CD4-positive, alpha-beta T cell treated with Interferon alpha-2 for 1 hour (primary cell): Measurements from ENCODE around the gene KRTAP10-2.
"Not testable (repeated sequence)": the region's sequence is repeated elsewhere in the genome, so short reads cannot be mapped to it uniquely, and the experiment has no call there.

Experiments
- DNase-seq, 2 donors: peaks; one replicate each; pipeline ENCODE4 v3.0.0-alpha.2; 2020 to 2022

Gene KRTAP10-2

GRCh38 chr21:44564886-44565598 is 13.7 kb upstream of the KRTAP10-2 start:
- DNase-seq = no peak

GRCh38 chr21:44564099-44564498 is 12.8 kb upstream of the KRTAP10-2 start:
- DNase-seq = no peak

DNA sequence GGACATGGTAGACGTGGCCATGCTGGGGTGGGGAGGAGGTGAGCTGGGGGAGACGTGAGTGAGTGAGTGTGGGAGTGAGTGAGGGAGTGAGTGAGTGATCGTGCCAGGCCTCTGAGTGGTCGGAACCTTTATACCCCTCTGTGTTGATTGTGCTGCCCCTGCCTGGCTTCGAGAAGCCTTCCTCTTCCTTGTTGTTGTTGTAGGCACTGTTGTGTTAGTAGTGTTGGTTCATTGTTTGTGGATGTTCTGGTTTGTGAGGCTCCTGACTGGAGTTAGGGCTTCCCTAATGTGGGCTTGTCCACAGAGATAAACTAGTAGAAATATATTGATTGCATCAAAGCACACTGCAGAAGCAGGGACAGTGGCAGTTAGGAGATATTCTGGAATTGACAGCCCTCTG is 7.4 kb upstream of the KRTAP10-2 start, which contains the start of gene KRTAP10-3:
TSS of gene KRTAP10-3 (minus strand) at position 101 of the 400 bp plus-strand sequence. CDS start at position 21, 80 bp downstream.
- DNase-seq = no peak

GRCh38 chr21:44558329-44558675 is 7.0 kb upstream of the KRTAP10-2 start:
- not testable (repeated sequence) for DNase-seq

DNA sequence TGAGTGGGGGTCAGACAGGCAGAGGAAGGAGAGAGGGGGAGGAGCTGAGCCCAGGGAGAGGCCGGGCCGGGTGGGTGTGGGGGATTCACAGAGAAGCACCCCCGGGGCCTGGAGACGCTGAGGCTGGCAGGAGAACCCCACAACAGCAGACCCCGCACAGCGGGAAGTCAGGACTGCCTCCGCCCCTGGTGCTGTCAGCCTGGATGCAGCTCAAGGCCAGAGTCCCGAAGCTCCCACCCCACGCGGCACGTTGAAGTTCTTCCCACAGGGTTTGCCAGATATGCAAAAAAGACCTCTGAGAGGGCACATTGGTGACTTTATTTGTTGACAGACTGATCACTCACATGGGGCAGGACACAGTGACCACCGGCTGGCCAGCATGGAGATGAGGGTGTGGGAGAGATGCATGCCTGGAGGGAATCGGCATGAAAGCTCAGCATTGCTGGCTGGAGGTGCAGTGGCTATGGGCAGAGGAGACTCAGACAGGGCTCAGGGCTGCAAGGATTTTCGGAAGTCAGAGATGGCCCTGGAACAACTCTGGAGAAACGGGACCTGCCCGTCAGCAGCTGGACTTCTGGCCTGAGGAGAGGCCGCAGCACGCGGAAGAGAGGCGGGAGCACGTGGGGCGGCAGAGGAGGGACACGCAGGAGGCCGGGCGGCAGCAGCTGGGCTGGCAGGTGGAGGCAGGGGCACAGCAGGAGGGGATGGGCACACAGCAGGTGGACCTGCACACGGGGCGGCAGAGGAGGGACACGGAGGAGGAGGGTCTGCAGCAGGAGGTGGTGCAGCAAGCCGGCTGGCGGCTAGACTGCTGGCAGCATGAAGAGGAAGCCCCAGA is 6.4 kb upstream of the KRTAP10-2 start:
- DNase-seq = no peak

DNA sequence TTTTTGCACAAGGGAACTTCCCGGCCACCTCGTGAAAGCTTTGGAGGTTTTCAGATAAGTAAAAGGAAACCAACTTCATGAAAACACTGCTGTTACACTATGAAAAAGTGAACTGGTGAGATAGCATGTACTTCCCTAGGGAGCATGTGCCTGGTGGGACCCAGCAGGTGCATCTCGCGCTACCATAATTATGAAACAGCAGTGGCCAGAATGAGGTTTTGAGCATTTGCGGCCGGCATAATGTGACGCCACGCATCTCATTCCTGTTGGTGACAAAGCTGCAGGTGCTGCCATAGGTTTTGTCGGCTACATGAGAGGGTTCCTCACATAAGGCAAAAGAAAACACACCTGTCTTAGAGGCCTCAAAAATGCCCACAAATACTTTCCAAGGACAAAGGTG is 5.6 kb upstream of the KRTAP10-2 start:
- no peak for DNase-seq

GRCh38 chr21:44555200-44555875 is 4.0 kb upstream of the KRTAP10-2 start:
- DNase-seq = no peak

- DNase-seq = no peak
Measured at GRCh38 chr21:44552681-44553080, 1.4 kb upstream of the KRTAP10-2 start.

GRCh38 chr21:44552136-44552535 is 831 bp upstream of the KRTAP10-2 start:
- DNase-seq = no peak

- no peak for DNase-seq
Measured at GRCh38 chr21:44550807-44551206, 498 bp downstream of the KRTAP10-2 start.

DNA sequence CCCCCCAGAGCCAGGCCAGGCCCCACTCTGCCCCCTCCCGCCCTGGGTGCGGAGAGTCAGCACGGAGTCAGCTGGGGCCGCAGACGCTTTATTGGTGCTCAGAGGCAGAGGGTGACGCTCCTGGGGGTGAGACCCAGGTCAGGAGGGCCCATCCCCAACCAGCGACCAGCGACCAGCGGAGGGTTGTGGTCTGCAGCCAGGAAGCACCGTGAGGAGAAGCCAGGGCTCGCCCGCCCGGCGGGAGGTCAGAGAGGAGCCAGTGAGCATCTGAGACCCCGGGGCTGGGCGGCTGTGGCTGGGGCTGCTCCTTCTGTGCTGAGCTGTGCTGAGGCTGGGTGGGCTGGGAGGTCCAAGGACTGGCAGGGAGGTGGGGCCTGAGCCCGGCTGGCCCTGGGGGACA is 1.0 kb downstream of the KRTAP10-2 start:
- not testable (repeated sequence) for DNase-seq

DNA sequence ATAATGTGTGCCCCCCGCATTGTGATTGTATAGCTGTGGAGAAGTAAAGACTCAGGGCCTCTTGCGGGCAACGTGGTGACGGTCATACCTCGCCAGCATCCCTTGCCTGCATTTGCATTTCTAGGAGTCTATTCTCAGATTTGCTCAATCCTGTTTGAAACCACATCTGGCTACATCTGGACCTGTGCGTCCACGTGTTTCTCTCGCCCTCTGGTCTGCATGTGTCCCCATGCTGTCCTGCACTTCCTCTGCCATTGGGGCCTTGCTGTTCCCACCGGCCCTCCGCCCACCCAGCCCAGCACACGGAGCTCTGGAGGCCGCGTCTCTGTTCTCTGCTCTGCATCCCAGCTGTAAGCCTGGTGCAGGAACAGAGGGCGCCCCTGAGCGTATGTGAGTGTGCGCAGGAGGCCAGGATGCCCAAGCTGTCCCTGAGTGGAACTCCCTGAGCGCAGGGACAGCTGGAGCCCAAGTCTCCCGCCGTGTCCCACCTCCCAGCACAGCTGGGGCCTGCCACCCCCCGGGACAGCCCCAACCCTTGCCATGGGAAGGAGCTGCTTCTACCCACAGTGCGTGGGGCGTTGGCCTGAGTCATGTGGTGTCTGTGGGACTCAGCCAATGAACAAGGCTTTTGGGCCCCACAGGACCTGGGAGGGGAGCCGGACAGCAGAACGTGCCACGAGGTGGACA is 1.6 kb downstream of the KRTAP10-2 start:
- DNase-seq = no peak

GRCh38 chr21:44548922-44549321 is 2.4 kb downstream of the KRTAP10-2 start:
- no peak for DNase-seq

DNA sequence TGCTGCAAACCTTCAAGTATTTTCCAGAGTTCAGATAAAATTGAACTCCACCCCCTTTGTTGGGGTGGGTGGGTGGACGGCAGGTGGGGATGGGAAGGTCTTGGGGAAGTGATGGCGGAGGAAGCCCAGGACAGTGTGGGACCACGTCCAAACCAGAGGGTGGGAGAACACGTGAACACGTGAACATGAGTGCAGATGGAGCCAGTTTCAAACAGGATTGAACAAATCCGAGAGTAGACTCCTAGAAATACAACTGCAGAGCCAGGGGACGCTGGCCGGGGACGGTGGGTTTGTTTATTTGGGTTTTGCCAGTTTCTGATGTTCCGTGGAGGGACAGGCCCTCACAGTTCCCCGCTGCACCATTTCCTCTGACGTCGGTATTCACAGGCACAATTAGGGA is 2.9 kb downstream of the KRTAP10-2 start:
- no peak for DNase-seq

- DNase-seq = peak in 1 of 2 donors; percentile 54
Measured at GRCh38 chr21:44547656-44548331, 3.5 kb downstream of the KRTAP10-2 start.

DNA sequence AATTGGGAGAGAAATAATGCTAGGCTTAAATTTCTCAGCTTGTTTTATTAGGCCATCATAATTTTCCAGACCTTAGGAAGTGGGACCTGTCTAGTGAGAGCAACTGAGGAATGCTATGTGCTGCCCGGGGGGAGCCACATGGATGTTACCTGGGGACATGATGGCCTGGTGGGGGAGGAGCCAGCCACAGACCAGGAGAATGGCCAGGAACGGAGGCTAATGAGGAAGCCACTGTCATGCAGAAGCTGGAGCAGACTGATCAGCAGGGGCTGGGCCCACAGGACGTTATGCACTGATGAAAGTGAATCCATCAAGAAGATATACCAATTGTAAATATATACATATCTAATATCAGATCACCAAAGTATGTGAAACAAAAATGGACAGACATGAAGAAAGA is 6.7 kb downstream of the KRTAP10-2 start:
- DNase-seq = no peak

DNA sequence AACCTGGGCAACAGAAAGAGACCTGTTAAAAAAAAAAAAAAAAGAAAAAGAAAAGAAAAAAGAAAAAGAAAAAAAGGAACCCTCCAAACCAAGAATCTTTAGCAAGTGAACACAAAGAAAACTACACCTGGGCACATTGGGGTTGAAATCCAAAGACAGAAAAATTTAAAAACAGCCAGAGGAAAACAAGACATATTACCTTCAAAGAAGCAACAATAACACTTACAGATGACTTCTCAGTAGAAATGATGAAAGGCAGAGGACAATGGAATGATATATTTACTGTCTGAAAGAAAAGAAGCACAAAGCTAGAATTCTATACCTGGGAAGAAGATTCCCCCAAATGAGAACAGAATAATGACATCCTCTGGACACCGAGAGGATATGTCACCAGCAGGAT is 8.6 kb downstream of the KRTAP10-2 start:
- DNase-seq = no peak

DNA sequence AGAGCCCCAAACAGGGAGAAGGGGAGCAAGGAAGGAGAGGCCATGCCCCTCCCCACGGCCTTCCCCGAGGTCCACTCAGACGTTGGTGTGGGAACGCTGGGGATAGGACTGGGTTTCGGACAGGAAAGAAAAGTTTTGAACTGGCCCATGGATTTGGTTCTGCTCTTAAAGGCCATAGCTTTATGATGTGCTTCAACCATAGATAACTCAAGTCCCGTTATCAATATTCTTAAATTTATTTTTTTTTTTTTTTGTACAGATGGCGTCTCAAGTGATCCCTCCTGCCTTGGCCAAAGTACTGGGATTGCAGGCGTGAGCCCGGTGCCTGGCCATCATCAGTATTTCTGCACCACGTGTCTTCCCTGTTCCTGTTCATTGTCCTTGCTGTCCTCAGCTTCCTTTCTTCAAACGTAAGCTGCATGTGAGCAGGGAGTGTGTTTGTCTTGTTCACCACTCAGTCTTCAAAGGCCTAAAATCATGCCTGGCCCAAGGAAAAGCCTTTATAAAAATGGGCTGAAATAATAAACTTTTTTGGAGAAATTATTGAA is 10.5 kb downstream of the KRTAP10-2 start:
- no peak for DNase-seq

DNA sequence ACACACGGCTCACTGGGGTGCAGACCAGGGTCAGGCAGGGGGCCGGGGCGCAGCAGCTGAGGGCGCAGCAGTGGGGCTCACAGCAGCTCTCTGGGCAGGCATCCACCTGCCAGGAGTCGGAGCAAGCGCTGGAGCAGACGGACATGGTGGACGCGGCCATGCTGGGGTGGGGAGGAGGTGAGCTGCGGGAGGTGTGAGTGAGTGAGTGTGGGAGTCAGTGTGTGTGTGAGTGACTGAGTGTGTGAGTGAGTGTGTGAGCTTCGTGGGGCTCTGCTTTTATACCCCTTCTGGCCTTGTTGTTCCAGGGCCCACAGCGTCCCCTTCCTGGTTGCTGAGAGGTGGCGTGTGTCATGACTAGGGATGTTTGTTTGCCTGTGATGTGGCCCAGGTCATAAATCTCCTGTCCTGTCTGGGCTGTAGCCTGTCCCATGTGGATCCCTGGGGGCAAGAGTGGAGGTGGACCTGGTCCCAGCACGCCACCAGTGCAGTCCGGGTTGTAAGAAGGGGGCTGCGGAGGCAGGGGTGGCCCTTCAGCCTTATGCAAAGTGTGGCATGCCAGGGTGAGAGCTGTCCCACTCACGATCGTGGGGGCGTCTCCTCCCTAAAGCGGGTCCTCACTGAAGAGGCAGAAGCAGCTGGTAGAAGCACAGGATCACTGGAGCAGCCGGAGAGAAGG is 11.2 kb downstream of the KRTAP10-2 start, which contains the start of gene KRTAP10-1:
TSS of gene KRTAP10-1 (minus strand) at position 205 of the 676 bp plus-strand sequence. CDS start at position 160, 45 bp downstream.
- DNase-seq = no peak

- DNase-seq = no peak
Measured at GRCh38 chr21:44539046-44539445, 12.3 kb downstream of the KRTAP10-2 start.
